HG02870 (cell line): ENCODE data around the gene JMJD8.

Experiments
- ATAC-seq: cut with Tn5 transposase; IDR thresholded peaks from one replicate; pipeline ENCODE4 v1.9.1; 2021; ENCODE audit warnings: mild to moderate bottlenecking, moderate library complexity; ENCODE audit not compliant: unreplicated experiment

The JMJD8 gene

GRCh38 chr16:662095-662494 is 22.0 kb downstream of the JMJD8 start:
- no peak for ATAC-seq

- no peak for ATAC-seq
Observed at GRCh38 chr16:661184-661821, 22.8 kb downstream of the JMJD8 start.

- ATAC-seq, result peak; percentile 43
Observed at GRCh38 chr16:660459-661183, 23.5 kb downstream of the JMJD8 start.

DNA sequence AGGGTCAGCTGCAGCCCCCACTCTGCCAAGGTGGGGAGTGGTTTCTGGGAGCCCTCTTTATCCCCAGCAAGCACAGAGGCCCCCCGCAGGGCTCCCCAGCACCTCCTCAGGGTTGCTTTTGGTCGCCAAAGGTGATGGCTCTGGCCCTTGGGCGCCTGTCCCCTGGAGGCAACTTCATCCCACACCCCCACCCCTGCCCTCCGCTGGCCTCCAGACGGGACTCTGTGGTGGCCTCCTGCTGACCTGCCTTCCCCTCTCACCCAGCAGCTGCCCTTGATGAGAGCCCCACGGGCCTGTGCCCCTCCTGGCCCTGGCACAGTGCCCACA is 24.0 kb downstream of the JMJD8 start:
- ATAC-seq, result no peak

DNA sequence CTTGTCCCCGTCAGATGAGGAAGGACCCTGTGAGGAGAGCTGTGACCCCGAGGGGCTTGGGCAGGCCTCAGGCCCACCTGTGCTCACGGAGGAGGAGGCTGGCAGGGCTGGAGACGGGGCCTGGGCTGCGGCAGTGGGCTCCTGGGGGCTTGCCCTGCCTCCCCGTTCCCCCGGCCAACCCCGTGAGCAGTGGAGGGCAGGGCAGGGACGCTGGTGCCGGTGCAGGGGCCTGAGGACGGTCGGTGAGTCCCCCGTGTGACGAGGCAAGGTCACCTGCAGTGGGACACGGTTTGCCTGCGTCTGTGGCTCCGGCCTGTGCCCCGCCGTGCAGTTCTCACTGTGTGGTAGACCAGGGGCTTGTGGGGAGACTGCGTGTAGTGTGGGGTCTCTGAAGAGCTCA is 24.5 kb downstream of the JMJD8 start:
- no peak for ATAC-seq

DNA sequence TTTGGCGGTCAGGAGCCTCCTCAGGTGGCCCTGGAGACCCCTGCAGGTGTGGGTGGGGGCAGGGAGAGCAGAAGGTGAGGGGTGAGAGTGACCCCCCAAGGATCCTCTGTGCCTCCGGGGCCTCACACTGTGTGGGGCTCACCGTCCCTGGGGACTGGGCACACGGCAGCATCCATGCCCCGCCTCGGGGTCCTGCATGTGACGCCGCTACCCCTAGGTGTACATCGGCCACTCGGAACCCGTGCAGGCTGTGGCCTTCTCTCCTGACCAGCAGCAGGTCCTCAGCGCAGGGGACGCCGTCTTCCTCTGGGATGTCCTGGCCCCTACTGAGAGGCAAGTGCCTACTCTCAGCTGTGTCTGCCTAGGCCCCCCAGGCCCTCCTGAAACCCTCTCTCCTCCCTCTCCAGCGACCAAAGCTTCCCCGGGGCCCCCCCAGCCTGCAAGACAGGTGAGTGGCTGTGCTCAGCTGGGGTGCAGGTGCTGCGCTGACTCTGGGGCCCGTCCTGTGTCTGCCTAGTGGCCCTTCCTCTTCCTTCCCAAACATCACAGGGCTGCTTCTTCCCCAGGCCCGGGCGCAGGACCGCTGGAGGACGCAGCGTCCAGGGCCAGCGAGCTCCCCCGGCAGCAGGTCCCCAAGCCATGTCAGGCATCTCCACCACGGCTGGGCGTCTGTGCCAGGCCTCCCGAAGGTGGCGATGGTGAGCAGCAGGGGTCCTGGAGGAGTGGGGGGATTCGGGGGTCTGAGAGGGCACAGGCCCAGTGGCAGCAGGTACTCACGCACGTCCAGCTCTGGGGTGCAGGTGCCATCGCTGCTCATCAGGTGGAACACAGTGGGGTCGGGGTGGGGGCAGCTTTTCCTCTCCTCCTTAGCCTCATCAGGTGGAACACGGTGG is 25.2 kb downstream of the JMJD8 start:
- no peak for ATAC-seq

DNA sequence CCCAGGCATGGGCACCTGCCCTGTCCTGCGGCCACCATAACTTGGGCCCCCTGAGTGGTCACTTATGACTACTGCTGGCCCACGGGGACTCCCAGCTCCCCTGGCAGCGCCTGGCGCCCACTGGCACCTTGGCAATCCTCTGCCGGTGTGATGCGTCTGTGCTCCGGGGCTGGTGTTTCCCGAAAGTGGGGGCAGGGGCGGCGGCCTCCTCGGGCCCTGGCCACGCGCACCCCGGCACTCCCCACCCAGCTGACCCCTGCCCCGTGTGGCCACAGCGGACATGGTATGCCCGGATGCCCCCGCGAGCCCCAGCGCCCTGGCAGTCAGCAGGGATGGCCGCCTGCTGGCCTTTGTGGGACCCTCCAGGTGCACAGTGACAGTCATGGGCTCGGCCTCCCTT is 26.6 kb downstream of the JMJD8 start:
- no peak for ATAC-seq

GRCh38 chr16:654034-654433 is 30.1 kb downstream of the JMJD8 start:
- ATAC-seq, result no peak

DNA sequence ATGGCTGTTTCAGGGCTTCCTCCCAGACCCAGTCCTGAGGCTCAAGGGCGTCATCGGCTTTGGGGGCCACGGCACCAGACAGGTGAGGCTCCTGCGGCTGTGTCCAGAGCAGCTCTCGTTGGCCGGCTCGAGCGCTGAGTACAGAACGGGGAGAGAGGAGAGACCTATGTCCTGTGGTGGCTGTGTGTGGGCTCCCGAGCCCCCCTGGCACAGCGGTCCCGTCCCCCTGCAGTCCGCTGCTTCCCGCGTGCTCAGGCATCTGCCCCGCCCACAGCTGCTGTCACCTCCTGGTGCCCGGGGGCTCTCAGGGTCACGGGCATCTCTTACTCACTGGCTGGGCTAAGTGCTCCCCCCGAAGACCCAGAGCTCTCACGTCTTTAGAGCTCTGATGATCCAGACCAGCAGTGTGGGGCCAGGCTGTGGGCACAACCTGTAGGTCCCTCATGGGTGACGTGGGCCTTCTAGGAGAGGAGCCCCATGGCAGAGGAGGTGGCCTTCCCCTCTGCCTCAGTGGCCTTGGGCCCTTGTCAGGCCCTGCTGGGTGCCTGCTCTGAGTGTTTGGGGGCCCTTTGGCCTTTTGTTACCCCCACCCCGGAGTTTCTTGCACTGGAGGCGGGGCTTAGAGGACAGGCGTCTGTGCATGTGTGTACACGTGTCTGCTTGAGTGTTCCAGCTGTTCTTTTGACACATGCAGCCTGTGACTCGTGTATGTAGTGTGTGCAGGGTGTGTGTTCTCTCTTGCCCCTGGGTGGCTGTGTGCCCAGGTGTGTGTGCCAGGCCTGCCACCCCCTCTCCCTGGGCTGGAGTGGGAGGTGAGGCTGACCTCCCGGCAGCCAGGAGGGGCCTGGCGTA is 31.5 kb downstream of the JMJD8 start:
- ATAC-seq, result no peak

GRCh38 chr16:651844-652243 is 32.3 kb downstream of the JMJD8 start:
- ATAC-seq, result no peak

GRCh38 chr16:649631-650030 is 34.5 kb downstream of the JMJD8 start:
- no peak for ATAC-seq

DNA sequence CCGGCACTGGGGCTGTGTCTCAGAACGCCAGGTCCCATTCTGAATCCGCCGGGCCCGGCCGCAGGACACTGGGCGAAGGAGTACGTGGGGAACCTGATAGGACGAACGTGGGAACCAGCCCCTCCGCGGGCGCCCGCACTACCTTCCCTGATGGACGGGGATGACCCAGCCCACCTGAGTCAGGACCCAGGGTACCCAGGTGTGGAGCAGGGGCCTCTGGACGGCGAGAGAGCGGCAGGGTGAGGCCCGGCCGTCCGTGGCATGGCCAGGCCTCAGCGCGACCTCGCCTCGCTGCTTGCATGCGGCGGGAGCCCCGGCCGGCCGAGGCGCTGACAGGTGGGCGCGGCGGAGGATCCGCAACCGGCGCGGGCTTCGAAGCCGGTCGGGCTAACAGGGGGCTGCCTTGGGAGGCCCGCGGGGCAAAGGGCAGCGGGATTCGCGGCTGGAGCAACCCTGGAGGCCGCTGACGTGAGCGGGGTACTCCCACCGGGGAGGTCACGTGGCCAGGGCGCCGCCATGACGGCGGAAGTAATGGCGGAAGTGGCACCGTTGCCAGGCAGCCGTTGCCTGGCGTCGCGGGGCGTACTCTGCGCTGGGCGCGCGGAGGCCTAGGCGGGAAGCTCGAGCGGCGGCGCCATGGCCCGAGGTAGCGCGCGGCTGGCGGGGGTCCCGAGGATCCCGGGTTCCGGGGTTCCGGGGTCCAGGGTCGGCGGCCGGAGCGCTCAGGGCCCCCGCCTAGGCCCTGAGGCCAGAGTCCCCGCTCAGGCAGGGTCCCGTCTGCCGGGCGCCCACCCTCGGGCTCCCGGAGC is 35.1 kb downstream of the JMJD8 start, which contains the start of gene WDR90:
Gene WDR90 (plus strand): TSS at position 585 of the 809 bp plus-strand sequence. CDS start 52 bp downstream, at position 637.
- ATAC-seq, result peak; percentile 80

DNA sequence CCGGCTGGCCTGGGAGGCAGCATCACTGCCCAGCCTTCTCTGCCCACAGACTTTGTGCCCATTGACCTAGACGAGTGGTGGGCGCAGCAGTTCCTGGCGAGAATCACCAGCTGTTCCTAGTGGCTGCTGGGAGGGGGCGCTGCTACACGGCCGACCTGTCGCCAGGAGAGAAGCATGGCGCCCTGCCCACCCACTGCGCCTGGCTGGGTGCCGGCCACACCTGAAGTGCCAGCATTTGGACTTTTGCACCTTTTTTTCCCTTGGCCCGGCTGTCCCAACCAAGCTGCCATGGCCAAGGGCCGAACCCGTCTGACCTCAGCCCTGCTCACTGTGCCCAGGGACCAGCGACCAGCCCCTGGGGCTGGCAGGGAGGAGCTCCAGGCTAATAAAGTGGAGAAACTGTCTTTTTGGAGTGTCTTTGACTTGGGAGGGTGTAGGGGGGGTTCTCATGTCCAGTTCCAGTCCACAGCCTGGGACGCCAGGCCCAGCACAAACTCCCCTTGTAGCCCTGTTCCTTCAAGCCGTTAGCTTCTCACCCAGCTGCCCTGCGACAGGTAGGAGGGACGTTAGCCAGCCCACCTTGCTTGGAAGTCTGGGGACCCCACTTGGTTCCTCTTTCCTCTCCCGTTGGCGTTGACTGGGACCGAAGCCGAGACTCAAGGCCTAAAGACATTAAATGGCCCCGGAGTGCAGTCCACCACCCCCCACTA is 35.9 kb downstream of the JMJD8 start:
- ATAC-seq, result no peak

DNA sequence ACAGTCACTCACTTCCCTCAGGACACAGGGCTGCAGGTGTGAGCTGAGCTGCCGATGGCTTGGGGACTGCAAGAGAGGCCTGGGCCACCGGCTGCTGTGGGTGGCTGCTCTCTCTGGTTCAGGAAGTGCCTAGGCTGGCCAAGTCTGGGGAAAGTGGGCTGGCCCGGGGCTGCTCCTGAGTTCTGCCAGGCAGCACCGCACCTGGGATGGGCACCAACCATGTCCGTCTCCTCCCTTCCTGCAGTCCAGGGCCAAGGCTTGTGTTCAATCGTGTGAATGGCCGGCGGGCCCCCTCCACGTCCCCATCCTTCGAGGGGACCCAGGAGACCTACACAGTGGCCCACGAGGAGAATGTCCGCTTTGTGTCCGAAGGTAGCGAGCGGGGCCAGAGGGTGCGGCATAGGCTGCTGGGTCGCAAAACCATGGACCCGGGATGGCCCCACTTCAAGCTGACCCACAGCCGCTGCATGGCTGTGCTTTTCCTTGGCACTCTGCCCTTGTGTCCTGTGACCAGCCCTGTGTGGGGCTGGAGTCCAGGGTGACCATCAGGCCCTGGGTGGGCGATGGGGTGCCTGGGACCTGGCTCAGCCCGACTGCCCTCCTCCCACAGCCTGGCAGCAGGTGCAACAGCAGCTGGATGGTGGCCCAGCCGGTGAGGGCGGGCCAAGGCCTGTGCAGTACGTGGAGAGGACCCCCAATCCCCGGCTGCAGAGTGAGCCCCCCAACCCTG is 36.8 kb downstream of the JMJD8 start:
- ATAC-seq, result no peak

- ATAC-seq, result no peak
Observed at GRCh38 chr16:646679-647172, 37.4 kb downstream of the JMJD8 start.

- ATAC-seq, result no peak
Observed at GRCh38 chr16:645852-646678, 38.1 kb downstream of the JMJD8 start.

- ATAC-seq, result no peak
Observed at GRCh38 chr16:644556-644955, 39.6 kb downstream of the JMJD8 start.

GRCh38 chr16:643050-643368 is 41.1 kb downstream of the JMJD8 start:
- ATAC-seq, result no peak
